Limb (tissue), 2 donors: Measurements from ENCODE around the gene NLGN4X.
A peak's percentile ranks its signal among the peaks of the same experiment; 100 is the strongest.

Experiments used
- DNase-seq, 2 donors: peaks; one replicate each; pipeline ENCODE4 v3.0.0-alpha.2; 2016; ENCODE audit errors: extremely low spot score in 2 of 2

The NLGN4X gene

GRCh38 chrX:6159468-6159867 lies 69.2 kb downstream of the NLGN4X start:
- no peak for DNase-seq

- no peak for DNase-seq
These were observed 76.7 kb downstream of the NLGN4X start for GRCh38 chrX:6151971-6152370.

GRCh38 chrX:6149060-6149872 lies 79.4 kb downstream of the NLGN4X start:
- DNase-seq, result no peak

- DNase-seq, result no peak
These were observed 94.4 kb downstream of the NLGN4X start for GRCh38 chrX:6134255-6134654.

- DNase-seq, result no peak
These were observed 95.7 kb downstream of the NLGN4X start for GRCh38 chrX:6132970-6133369.

GRCh38 chrX:6131287-6131686 lies 97.4 kb downstream of the NLGN4X start:
- DNase-seq, result no peak

- no peak for DNase-seq
These were observed 99.5 kb downstream of the NLGN4X start for GRCh38 chrX:6129195-6129594.

GRCh38 chrX:6120329-6120728 lies 108.3 kb downstream of the NLGN4X start:
- no peak for DNase-seq

- no peak for DNase-seq
These were observed 133.2 kb downstream of the NLGN4X start for GRCh38 chrX:6095469-6095868.

GRCh38 chrX:6074532-6074931 lies 154.1 kb downstream of the NLGN4X start:
- no peak for DNase-seq

- no peak for DNase-seq
These were observed 156.9 kb downstream of the NLGN4X start for GRCh38 chrX:6071731-6072130.

- DNase-seq, result no peak
These were observed 161.1 kb downstream of the NLGN4X start for GRCh38 chrX:6067600-6067999.

GRCh38 chrX:6053141-6053540 lies 175.5 kb downstream of the NLGN4X start:
- DNase-seq, result no peak

- DNase-seq, result peak in 1 of 2 donors; percentile 24
These were observed 176.4 kb downstream of the NLGN4X start for GRCh38 chrX:6052111-6052745.

- no peak for DNase-seq
These were observed 179.5 kb downstream of the NLGN4X start for GRCh38 chrX:6049132-6049531.

GRCh38 chrX:6041630-6042029 lies 187.0 kb downstream of the NLGN4X start:
- DNase-seq, result no peak

GRCh38 chrX:6029014-6029413 lies 199.7 kb downstream of the NLGN4X start:
- DNase-seq, result no peak

- no peak for DNase-seq
These were observed 201.7 kb downstream of the NLGN4X start for GRCh38 chrX:6026980-6027379.

GRCh38 chrX:6026429-6026828 lies 202.2 kb downstream of the NLGN4X start:
- no peak for DNase-seq

- DNase-seq, result no peak
These were observed 204.5 kb downstream of the NLGN4X start for GRCh38 chrX:6024204-6024603.

GRCh38 chrX:6021316-6022091 lies 207.2 kb downstream of the NLGN4X start:
- DNase-seq, result peak in 1 of 2 donors; percentile 36

GRCh38 chrX:6019076-6019475 lies 209.6 kb downstream of the NLGN4X start:
- DNase-seq, result no peak
